ENCODE data around the gene RCSD1.

Gene RCSD1

GRCh38 chr1:167669209-167670124 lies 39.4 kb downstream of the RCSD1 start:
- Histone ChIP-seq H3K27me3 (ENCODE audit: insufficient read depth, poor library complexity, severe bottlenecking) (no peaks in the 10 kb centered on the region), H3K27ac (replicated peaks) (no peak overlapping the region), H3K4me3 (replicated peaks; ENCODE audit: insufficient read depth, low read length) (no peak overlapping the region)
- TF ChIP-seq POLR2AphosphoS5 (IDR thresholded peaks at IDR 0.05; ENCODE audit: low read depth): no peak
- TF ChIP-seq CTCF (IDR thresholded peaks at IDR 0.05; ENCODE audit: insufficient read depth, low read length): no peak
- no peak for TF ChIP-seq GABPA (IDR thresholded peaks at IDR 0.05; ENCODE audit: low read depth)
- TF ChIP-seq SPI1 (IDR thresholded peaks at IDR 0.05; ENCODE audit: borderline replicate concordance, low read depth): peak; percentile 20; the same call in 1 of the 2 replicates
- DNase-seq (ENCODE audit: low read depth in 1 of 2, low spot score in 1 of 2): peak in 1 of 2 experiments; percentile 10

- DNase-seq (ENCODE audit: low read depth in 1 of 2, low spot score in 1 of 2): no peak
- Histone ChIP-seq H3K27ac (replicated peaks) (no peak overlapping the region), H3K4me3 (replicated peaks; ENCODE audit: insufficient read depth, low read length) (no peak overlapping the region), H3K27me3 (ENCODE audit: insufficient read depth, poor library complexity, severe bottlenecking) (no peaks in the 10 kb centered on the region)
- TF ChIP-seq CTCF (IDR thresholded peaks at IDR 0.05; ENCODE audit: insufficient read depth, low read length) (no peak), POLR2AphosphoS5 (IDR thresholded peaks at IDR 0.05; ENCODE audit: low read depth) (no peak), SPI1 (IDR thresholded peaks at IDR 0.05; ENCODE audit: borderline replicate concordance, low read depth) (no peak), REST (IDR thresholded peaks at IDR 0.05; ENCODE audit: insufficient replicate concordance, low read depth) (no peak), GABPA (IDR thresholded peaks at IDR 0.05; ENCODE audit: low read depth) (no peak)
These were observed 40.5 kb downstream of the RCSD1 start for GRCh38 chr1:167670563-167670962.

GRCh38 chr1:167671727-167672511 lies 41.9 kb downstream of the RCSD1 start:
- peak in 1 of 2 experiments; percentile 54 for DNase-seq (ENCODE audit: low read depth in 1 of 2, low spot score in 1 of 2)
- Histone ChIP-seq H3K4me3 (replicated peaks; ENCODE audit: insufficient read depth, low read length) (no peak overlapping the region), H3K27ac (replicated peaks) (no peak overlapping the region), H3K27me3 (ENCODE audit: insufficient read depth, poor library complexity, severe bottlenecking) (no peaks in the 10 kb centered on the region)
- TF ChIP-seq POLR2AphosphoS5 (IDR thresholded peaks at IDR 0.05; ENCODE audit: low read depth) (no peak), REST (IDR thresholded peaks at IDR 0.05; ENCODE audit: insufficient replicate concordance, low read depth) (no peak), SPI1 (IDR thresholded peaks at IDR 0.05; ENCODE audit: borderline replicate concordance, low read depth) (no peak), CTCF (IDR thresholded peaks at IDR 0.05; ENCODE audit: insufficient read depth, low read length) (no peak), GABPA (IDR thresholded peaks at IDR 0.05; ENCODE audit: low read depth) (no peak)
